T-helper 22 cell (primary cell): ENCODE results near the gene ADSL.
A peak's percentile ranks its signal among the peaks of the same experiment; 100 is the strongest.
"Not testable (repeated sequence)": the region's sequence is repeated elsewhere in the genome, so short reads cannot be mapped to it uniquely, and the experiment has no call there.

ENCODE experiments used
- DNase-seq: peaks from one replicate; pipeline ENCODE4 v3.0.0-alpha.2; 2020; ENCODE audit warnings: low read depth

Gene ADSL

GRCh38 chr22:40346185-40347118 is at the start of gene ADSL:
TSS of gene ADSL (plus strand) at chr22:40346500. CDS start at chr22:40346559, 59 bp downstream.
- DNase-seq, result peak; percentile 65

- no peak for DNase-seq
Measured at GRCh38 chr22:40300316-40300715, 46.0 kb upstream of the ADSL start.

GRCh38 chr22:40300884-40301672 is 45.2 kb upstream of the ADSL start:
- no peak for DNase-seq

- DNase-seq, result no peak
Measured at GRCh38 chr22:40302149-40302548, 44.2 kb upstream of the ADSL start.

- DNase-seq, result no peak
Measured at GRCh38 chr22:40305625-40306024, 40.7 kb upstream of the ADSL start.

GRCh38 chr22:40308999-40309573 is 37.2 kb upstream of the ADSL start:
- DNase-seq, result no peak

GRCh38 chr22:40309631-40310030 is 36.7 kb upstream of the ADSL start:
- DNase-seq, result no peak

GRCh38 chr22:40310081-40310767 is 36.1 kb upstream of the ADSL start:
- DNase-seq, result no peak

- DNase-seq, result no peak
Measured at GRCh38 chr22:40310768-40311120, 35.6 kb upstream of the ADSL start.

- DNase-seq, result not testable (repeated sequence)
Measured at GRCh38 chr22:40311646-40312045, 34.7 kb upstream of the ADSL start.

GRCh38 chr22:40312050-40312449 is 34.2 kb upstream of the ADSL start:
- DNase-seq, result no peak

GRCh38 chr22:40313007-40313406 is 33.3 kb upstream of the ADSL start:
- no peak for DNase-seq

GRCh38 chr22:40314041-40314440 is 32.3 kb upstream of the ADSL start:
- DNase-seq, result no peak

- no peak for DNase-seq
Measured at GRCh38 chr22:40320687-40321086, 25.6 kb upstream of the ADSL start.

GRCh38 chr22:40322021-40322420 is 24.3 kb upstream of the ADSL start:
- DNase-seq, result no peak

GRCh38 chr22:40322818-40323447 is 23.4 kb upstream of the ADSL start:
- DNase-seq, result no peak

GRCh38 chr22:40323681-40324171 is 22.6 kb upstream of the ADSL start:
- DNase-seq, result no peak

- peak; percentile 40 for DNase-seq
Measured at GRCh38 chr22:40324468-40325305, 21.6 kb upstream of the ADSL start.

GRCh38 chr22:40325315-40325714 is 21.0 kb upstream of the ADSL start:
- DNase-seq, result peak; percentile 52

GRCh38 chr22:40326905-40327735 is 19.2 kb upstream of the ADSL start:
- no peak for DNase-seq
